ENCODE data around the gene ENTREP1.

GRCh38 chr9:69307446-69308205 lies 17.4 kb upstream of the ENTREP1 start:
- TF ChIP-seq PPARA (CRISPR knock-in tag; IDR thresholded peaks at IDR 0.05; ENCODE audit: borderline replicate concordance): no peak
- TF ChIP-seq ARNTL (CRISPR knock-in tag; IDR thresholded peaks at IDR 0.05; ENCODE audit: borderline replicate concordance, low read depth): no peak
